NCI-H1694 treated with DMSO at 0.1 percent for 48 hours (cell line): ENCODE measurements around the gene ACYP2.
"Not testable (repeated sequence)": the region's sequence is repeated elsewhere in the genome, so short reads cannot be mapped to it uniquely, and the experiment has no call there.

Experiments used
- DNase-seq: peaks from one replicate; lab custom pipeline; 2025; lab: John Stamatoyannopoulos, UW

ACYP2 gene

DNA sequence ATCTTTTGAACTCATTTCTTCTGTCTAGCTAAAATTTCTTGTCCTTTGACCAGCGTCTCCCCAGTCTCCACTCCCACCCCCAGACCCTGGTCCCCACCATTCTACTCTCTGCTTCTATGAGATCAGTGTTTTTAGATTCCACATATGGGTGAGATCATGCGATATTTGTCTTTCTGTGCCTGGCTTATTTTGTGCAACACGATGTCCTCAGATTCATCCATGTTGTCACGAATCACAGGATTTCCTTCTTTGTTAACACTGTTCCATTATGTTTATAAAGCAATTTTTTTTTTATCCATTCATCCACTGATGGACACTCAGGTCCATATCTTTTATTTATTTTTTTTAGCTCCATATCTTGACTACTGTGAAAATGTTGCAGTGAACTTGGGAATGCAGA is 16.0 kb upstream of the ACYP2 start:
- no peak for DNase-seq

DNA sequence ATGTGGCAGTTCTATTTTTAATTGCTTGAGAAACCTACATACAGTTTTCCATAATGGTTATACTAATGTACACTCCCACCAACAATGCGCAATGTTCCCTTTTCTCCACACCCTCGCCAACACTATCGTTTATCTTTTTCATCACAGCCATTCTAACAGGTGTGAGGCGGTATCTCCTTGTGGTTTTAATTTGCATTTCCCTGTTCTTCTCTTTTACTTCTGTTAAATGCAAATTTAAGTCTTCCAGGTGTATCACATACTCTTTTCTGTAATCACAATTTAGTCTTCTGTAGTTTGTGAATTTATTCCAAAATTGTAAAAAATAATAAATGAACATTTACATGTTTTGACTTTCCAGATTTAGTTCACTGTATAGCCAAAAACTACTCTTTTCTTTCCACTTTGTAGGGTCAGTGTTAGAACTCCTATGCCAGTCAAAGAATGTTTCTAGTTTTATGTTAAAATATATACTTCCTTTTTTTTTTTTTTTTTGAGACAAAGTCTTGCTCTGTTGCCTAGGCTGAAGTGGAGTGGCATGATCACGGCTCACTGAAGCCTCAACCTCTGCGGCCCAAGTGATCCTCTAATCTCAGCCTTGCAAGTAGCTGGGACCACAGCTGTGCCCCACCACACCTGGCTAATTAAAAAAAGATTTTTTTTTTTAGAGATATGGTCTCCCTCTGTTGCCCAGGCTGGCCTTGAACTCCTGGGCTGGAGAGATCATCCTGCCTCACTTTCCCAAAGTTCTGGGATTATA is 15.4 kb upstream of the ACYP2 start:
- no peak for DNase-seq

DNA sequence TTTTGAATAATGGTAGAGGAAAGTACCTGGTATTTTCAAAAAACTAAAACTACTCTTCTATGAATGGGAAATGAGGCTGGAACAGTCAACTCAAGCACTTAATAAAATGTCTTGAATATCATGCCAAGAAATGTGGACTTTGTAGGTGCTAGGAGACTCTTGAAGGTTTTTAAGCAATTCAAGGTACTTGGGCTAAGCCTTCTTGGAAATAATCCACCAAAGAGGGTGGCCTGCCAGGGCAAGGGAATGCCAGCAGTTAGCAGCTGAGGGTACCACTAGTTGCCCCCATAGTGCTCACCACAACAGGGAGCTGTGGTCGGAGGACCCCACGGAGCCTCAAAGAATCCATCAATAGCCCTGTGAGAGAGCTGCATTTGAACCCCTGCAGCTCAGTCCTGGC is 14.6 kb upstream of the ACYP2 start:
- DNase-seq, result no peak

DNA sequence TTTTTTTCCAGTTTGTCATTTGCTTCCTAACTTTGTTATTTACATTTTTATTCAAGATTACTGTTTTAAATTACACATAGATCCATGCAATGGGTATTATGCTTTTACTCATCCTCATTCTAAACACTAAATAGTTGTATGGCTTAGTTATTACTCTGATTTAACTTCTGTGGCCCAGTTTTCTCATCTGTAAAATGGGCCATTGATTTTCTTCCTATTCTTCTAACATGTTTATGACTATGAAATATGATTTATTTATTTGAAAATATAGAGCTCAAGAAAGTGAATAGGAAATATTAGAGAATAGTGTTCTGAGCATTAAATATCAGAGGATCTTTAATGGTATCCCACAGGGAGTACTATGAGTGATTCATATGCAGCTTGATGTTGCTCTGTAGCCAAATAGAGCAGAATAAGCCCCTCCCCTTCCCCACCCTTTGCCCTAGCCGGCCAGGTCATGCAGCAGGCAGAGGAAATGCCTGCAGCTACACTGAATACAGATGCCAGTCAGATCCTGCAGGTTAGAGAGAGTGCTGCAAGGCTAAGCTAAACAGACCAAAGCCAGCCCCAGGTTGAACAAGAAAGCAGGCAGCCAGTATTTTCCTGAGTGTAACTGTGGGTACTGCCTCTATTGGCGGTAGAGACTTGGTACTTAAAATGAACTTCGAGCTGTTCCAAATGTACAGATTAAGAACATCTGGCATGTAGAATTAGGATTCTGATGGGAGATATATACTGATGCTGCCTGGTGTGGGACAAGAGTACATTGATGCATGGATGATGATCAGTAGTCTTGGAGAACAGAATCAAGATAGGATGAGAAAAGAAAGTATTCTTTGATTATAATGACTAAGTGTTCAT is 11.7 kb upstream of the ACYP2 start:
- no peak for DNase-seq

DNA sequence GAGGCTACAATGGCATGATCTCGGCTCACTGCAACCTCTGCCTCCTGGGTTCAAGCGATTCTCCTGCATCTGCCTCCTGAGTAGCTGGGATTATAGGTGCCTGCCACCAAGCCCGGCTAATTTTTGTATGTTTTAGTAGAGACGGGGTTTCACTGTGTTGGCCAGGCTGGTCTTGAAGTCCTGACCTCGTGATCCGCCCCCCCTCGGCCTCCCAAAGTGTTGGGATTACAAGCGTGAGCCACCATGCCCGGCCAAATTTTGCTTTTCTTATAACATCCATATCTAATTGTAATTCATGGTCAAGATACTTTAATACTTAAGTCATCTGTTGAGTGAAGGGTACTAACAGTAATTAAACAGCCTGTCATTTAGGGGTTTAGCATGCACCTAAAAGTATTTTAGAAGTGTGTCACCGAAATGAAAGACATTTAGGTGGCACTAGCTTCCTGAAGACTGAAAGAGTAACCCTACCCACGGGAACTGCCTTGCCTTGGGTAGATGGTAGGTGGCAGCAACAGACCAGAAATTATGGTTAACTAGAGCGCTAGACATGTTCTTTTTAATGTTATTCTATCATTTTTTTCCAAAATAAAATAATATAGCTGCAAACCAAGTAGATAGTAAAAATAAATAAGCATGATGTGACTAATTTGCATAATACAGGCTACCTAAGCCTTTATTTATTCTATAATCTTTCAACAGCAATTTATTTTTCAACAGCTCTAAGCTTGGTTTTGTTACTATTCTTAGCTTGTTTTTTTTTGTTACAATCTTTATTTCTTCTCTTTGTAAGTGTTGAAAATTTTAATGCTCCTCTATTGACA is 8.6 kb upstream of the ACYP2 start:
- peak; percentile 89 for DNase-seq

DNA sequence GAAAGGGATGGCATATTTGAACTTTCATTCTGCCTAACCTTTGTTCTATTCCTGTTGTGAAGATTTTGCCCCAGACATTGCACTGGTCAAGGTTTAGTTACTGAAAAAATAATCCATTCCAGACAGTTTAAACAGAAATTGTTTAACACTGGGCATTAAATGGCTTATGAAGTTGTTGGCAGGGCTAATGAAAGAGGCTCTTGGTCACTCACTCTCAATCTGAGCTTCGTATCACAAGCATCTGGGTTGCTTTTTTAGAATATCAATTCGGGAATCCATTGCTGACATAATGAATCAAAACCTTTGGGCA is 8.0 kb upstream of the ACYP2 start:
- DNase-seq, result no peak

DNA sequence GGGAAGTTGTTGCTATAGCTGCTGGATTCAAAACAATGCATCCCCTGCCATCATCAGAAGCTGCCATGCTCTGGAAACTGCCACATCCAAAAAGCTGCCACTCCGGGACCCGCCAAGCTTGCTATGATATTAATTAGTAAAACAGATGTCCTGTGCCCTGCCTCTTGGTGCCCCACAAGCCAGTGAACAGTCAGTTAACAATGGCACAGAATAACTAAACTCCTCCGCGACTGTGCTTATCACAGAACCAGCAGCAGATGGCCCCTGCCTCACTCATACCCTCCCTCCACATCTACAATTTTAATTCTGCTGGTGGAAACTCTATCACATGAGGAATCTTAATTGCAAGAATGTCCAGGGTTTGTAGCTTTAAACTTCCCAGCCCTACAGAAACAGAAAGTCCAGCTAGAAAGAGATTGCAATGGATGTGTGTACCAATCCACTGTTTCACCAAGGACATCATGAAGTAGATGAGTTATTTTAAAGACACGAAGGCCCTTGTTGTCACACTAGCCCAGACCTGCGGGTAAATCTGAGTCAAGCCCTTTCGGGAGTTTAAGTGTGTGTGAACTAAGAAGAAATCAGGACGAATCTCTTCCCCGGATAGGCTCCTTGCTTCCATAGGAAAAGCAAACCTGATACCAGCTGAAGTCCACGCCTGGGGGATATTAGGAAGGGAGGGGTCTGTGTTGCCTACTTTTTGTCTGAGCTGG is 7.4 kb upstream of the ACYP2 start:
- DNase-seq, result peak; percentile 93

DNA sequence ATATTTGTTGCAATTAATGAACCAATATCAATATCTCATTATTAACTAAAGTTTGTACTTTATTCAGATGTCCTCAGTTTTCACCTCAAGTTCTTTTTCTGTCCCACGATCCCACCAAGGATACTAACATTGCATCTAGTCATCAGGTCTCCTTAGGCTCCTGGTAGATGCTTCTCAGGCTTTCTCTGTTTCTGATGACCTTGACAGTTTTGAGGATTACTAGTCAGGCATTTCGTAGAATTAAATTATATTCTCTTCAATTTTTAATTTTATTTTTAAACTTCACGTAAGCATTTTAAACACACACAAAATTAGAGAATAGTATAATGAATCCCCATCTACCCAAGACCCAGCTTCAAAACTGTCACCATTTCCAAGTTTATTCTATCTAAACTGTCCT is 5.6 kb upstream of the ACYP2 start:
- no peak for DNase-seq

DNA sequence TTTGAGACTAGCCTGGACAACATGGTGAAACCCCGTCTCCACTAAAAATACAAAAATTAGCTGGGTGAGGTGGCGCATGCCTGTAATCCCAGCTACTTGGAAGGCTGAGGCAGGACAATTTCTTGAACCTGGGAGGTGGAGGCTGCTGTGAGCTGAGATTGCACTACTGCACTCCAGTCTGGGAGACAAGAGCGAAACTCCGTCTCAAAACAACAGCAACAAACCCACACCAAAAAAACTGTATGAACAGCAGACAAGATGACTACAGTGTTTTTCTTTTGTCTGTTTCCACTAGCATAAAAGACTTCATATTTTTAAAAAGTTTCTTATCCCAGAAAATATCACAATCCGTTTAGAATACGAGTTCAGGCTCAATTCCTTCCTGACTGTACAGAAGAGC is 936 bp upstream of the ACYP2 start:
- DNase-seq, result not testable (repeated sequence)

DNA sequence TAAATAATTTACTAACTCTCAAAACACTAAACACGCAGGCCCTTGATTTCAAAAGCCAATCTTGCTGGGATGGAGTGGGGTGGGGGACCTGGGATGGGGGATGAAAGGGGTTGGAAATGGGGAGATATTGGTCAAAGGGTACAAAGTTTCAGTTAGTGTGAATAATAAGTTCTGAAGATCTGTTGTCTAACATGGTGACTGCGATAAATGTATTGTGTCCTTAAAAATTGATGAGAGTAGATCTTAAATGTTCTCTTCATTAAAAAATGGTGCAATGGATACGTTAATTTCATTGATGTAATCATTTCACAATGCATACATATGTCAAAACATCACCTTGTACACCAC is 505 bp upstream of the ACYP2 start:
- no peak for DNase-seq

DNA sequence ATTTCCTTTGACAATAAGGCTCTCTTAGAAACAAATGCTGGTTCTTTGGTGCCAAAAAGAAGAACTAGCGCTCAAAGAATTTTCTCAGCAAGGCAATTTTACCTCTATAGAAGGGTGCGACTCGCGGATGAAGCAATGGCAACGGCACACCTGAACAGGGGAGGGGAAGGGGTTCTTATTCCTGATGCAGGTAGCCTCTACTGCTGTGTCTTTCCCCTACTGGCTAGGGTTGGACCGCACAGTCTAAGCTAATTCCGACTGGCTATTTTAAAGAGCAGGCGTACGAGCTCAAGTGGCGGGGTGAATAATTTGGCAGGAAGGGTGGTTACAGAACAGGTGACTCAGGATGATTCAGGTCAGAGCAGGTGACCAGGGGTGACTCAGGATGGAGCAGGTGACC is 1.2 kb downstream of the ACYP2 start:
- DNase-seq, result not testable (repeated sequence)

DNA sequence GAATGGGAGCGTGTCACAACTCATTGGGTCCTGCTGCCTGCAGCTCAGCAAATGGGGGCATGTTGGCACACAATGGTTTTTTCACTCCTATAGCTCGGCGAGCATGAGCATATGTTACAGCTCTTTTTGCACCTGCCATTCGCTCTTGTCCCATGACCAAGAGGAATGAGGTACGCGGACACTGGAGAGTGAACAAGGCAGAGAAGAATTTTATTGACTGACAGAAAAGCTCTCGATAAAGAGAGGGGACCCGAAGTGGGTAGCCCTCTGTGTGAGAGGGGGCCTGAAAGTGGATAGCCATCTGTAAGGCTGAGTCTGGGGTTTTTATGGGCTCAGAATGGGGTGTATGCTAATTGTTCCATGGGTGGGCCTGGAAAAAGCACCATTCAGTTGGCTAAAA is 5.5 kb downstream of the ACYP2 start:
- no peak for DNase-seq

DNA sequence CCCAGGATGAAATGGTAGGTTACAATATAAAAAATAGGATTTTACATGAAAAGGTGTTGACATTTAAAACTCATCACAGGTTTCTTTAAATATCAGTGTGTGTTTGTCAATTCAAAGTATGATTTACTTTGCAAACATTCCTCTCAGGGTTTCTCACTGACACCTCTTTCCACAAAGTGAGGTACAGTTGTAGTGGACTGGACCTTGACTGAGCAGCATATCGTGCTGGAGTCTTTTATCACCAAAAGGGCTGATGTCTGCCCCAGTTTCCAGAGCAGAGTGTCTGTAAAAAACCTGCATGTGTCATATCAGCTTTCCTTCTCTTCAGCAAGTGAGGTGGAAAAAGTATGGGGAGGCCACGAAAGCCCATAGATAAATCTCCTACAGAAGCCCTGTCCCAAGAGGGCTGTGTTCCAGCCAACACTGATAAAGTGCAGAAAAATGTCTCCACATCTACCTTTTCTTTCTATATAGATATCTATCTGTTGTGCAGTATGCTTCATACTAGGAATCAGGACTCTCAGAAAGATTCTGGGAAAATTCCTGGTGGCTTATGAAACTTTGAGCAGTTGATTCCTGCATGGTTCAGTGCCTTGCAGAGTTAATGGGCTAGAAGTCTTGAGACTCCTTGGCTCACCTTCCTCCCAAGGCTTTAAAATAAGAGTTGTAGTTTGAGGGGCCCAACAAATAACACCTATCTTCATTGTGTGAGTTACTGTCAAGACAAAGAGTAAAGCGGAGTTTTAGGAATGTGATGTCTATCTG is 6.9 kb downstream of the ACYP2 start:
- no peak for DNase-seq

DNA sequence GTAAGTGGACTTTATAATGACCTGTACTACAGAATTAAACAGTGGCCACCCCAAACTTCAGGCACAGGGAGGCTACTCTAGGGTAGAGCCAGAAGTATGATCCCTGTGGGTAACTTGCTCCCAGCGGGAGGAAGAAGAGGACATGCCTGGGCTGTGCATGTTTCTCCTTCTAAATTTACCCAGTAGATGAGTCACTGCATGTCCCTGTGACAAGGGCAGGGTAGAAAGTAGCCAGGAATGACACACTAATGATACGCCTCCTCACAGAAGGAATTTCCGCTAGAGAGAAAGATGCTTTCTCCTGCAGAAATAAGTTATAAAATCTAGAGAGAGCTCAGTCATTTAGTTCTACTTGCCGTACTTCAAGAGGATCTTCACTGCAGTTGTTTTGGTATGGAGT is 7.5 kb downstream of the ACYP2 start:
- no peak for DNase-seq

DNA sequence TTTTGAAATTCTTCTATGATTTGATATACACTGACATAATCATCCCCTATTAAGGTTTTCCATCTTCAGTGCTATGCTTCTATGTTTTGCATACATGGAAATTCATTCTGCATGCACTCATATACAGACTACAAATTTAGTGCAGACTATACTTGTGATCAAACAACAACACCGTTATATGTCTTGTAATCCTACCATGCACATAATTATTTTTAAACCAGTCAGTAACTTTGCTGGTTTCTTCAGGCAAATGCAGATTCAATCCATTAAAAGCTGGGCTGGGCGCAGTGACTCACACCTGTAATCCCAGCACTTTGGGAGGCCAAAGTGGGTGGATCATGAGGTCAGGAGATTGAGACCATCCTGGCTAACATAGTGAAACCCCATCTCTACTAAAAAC is 11.8 kb downstream of the ACYP2 start:
- DNase-seq, result not testable (repeated sequence)

DNA sequence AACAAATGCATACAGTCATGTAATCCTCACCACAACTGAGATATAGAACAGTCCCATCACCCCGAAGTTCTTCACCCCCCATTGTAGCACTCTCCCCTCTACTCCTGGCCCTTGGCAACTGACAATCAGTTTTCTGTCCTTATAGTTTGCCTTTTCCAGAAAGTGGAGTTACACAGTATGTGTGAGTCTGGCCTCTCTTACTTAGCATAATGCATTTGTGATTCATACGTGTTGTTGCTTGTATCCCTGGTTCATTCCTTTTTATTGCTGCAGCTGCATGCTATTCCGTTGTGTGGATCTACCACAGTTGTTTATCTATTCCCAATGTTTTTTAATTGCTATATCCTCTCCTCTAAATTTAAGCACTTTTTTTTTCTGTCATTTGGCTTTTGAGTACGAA is 17.6 kb downstream of the ACYP2 start:
- DNase-seq, result no peak

DNA sequence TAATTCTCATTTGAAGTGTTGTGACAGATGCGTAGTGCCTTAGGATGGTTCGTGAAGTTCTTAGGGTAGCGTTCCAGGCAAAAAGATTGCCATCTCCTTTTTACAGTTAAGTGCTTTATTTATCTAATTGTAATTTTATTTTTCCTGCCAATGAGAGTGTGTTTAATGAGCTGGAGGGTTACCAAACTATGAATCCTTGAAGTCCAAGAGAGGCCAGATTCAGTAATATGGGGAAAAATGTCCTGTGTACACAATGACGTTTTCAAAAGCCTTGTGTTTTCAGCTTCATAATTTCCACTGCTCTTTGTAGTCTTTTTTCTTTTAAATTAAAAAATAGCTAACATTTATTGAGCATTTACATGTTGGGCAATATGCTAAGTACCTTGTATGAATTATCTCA is 23.8 kb downstream of the ACYP2 start:
- no peak for DNase-seq

DNA sequence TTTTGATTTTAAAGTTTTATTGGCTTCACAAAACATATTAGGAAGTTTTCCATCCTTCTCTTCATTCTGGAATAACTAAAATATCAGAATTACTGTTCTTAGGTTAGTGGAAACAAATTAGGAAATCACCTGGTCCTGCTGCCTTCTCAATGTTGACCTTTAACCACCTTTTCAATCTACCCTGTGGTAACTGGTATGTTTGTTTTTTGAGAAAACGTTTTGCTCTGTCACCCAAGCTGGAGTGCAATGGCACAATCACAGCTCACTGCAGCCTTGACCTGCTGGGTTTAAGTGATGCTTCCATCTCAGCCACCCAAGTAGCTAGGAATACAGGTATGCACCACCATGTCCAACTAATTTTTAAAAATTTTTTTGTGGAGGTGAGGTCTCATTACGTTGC is 28.4 kb downstream of the ACYP2 start:
- DNase-seq, result no peak

DNA sequence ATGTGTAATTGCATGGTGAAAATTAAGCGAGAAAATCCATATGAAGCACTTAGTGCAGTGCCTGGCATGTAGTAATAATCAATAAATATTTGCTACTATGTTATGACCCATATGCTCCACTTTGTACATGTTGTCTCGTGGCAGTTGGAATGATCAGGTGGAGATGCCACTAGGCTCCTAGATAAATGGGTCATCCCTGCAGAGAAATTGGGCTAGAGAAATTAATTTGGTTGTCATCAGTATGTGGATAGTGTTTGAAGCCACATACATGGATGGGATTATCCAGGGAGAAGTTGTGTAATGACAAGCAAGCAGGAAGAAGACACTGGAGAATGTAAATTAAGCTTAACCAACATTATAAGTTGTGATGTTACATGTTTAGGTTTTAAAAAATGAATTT is 33.0 kb downstream of the ACYP2 start:
- DNase-seq, result no peak

DNA sequence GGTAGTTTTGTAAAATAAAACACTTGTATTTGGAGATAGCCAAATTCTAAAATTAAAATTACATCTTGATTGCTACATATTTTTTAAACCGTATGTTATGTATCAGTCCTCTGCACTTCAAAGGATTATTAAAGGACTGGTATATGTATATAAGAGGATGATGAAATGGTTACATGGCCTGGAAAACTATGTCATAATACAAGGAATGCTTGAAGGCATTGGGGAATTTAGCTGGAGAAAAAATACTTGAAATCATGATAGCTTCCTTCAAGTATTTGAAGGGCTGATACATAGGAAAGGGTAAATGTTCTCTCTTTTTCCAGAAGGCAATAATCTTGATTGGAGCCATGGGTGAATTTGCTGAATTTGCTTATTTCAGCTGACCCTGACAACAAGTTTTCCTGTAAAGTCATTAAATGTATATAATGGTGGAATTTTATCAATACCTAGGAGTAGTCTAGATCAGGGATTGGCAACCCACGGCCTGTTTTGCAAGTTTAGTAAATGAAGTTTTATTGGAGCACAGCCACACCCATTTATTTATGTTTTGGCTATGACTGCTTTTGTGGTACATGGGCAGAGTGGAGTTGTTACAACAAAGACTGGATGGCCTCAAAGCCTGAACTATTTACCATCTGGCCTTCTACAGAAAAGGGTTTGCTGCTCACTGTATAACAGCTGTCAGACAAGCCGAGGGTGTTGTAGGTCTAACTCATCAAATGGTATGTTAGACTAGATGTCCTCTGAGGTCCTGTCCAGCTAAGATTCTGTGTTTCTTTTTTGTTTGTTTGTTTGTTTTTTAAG is 34.4 kb downstream of the ACYP2 start:
- peak; percentile 20 for DNase-seq

DNA sequence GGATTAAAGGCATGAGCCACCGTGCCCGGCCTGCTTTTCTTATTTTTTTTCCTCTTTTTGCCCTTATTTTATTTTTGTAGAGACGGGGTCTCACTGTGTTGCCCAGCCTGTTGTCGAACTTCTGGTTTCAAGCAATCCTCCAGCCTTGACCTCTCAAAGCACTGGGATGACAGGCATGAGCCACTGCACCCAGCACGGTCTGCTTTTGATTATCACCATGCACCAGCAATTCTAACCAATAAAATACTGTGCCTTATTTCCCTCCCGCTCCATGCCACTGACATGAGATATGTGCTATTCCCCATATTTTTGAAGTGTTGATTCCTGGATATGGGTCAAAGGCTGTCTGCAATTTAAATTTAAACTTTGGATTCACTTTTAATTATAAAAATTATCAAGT is 42.9 kb downstream of the ACYP2 start:
- no peak for DNase-seq
